Activated T-helper 1 cell treated with anti-CD3 and anti-CD28 coated beads, Interleukin-2, amount 50 U/mL, for 16 hours (primary cell): ENCODE results near the gene RHBG.

ENCODE experiments used
- DNase-seq, 2 donors: peaks; one replicate each; pipeline ENCODE4 v3.0.0-alpha.2; 2020; ENCODE audit warnings: low read depth in 1 of 2, low spot score in 1 of 2

RHBG gene

GRCh38 chr1:156422602-156423091, 53.6 kb downstream of the RHBG start:
- no peak for DNase-seq

- no peak for DNase-seq
Measured at GRCh38 chr1:156423422-156424352, 54.7 kb downstream of the RHBG start.

- no peak for DNase-seq
Measured at GRCh38 chr1:156424806-156425432, 55.9 kb downstream of the RHBG start.

- DNase-seq, result no peak
Measured at GRCh38 chr1:156425943-156426342, 56.9 kb downstream of the RHBG start.

GRCh38 chr1:156427957-156428356, 58.9 kb downstream of the RHBG start:
- no peak for DNase-seq

GRCh38 chr1:156428746-156429288, 59.8 kb downstream of the RHBG start:
- no peak for DNase-seq

GRCh38 chr1:156429313-156430060, 60.5 kb downstream of the RHBG start:
- DNase-seq, result no peak

- no peak for DNase-seq
Measured at GRCh38 chr1:156430303-156430702, 61.3 kb downstream of the RHBG start.

GRCh38 chr1:156430866-156431265, 61.9 kb downstream of the RHBG start:
- no peak for DNase-seq

GRCh38 chr1:156431366-156431765, 62.4 kb downstream of the RHBG start:
- no peak for DNase-seq

GRCh38 chr1:156431769-156432668, 63.0 kb downstream of the RHBG start:
- DNase-seq, result no peak

GRCh38 chr1:156432669-156433018, 63.6 kb downstream of the RHBG start:
- DNase-seq, result no peak

GRCh38 chr1:156433032-156433431, 64.0 kb downstream of the RHBG start:
- no peak for DNase-seq

GRCh38 chr1:156433602-156434001, 64.6 kb downstream of the RHBG start:
- no peak for DNase-seq
